ENCODE measurements around the gene DCHS2.

DCHS2 gene

GRCh38 chr4:154491341-154492271 lies at the start of gene DCHS2:
TSS of gene DCHS2 (minus strand) at chr4:154491799. CDS start at chr4:154491355, 444 bp downstream.
- peaks cover 10% of the 10 kb centered on the region for H3K4me1 ChIP-seq (ENCODE audit: insufficient read depth, low read length)
- no peaks in the 10 kb centered on the region for H3K36me3 ChIP-seq (ENCODE audit: insufficient read depth, low read length)
- no peaks in the 10 kb centered on the region for H3K9me3 ChIP-seq (ENCODE audit: low read length)
- peaks cover 0 to 5% of the 10 kb centered on the region in 2 donors for H3K27me3 ChIP-seq (ENCODE audit: control insufficient read depth in 1 of 2, insufficient read depth in 2 of 2, low read length in 2 of 2)
- H3K27ac ChIP-seq (ENCODE audit: low read depth, low read length): peak within 1 kb of the TSS; percentile 79
- H3K4me3 ChIP-seq (ENCODE audit: low read depth in 1 of 2, low read length in 2 of 2): peak within 1 kb of the TSS; percentile 65 to 77
- H3K9ac ChIP-seq (ENCODE audit: low read length): peak within 1 kb of the TSS; percentile 51

- H3K9ac ChIP-seq (ENCODE audit: low read length): no peak overlapping the region
- no peak overlapping the region for H3K27ac ChIP-seq (ENCODE audit: low read depth, low read length)
Observed at GRCh38 chr4:154534296-154534695, 42.7 kb upstream of the DCHS2 start.

GRCh38 chr4:154529728-154530519 lies 38.3 kb upstream of the DCHS2 start:
- no peaks in the 10 kb centered on the region for H3K36me3 ChIP-seq (ENCODE audit: insufficient read depth, low read length)
- peaks cover 10% of the 10 kb centered on the region for H3K4me1 ChIP-seq (ENCODE audit: insufficient read depth, low read length)
- no peak overlapping the region for H3K27ac ChIP-seq (ENCODE audit: low read depth, low read length)
- no peak overlapping the region for H3K9ac ChIP-seq (ENCODE audit: low read length)
- H3K27me3 ChIP-seq (ENCODE audit: control insufficient read depth in 1 of 2, insufficient read depth in 2 of 2, low read length in 2 of 2): no peaks in the 10 kb centered on the region
- H3K4me3 ChIP-seq (ENCODE audit: low read depth in 1 of 2, low read length in 2 of 2): no peak overlapping the region
- H3K9me3 ChIP-seq (ENCODE audit: low read length): no peaks in the 10 kb centered on the region

More at GRCh38 chr4:154534296-154534695, 42.7 kb upstream of the DCHS2 start:
- H3K4me1 ChIP-seq (ENCODE audit: insufficient read depth, low read length): peaks cover 9% of the 10 kb centered on the region
- H3K4me3 ChIP-seq (ENCODE audit: low read depth in 1 of 2, low read length in 2 of 2): no peak overlapping the region
- peaks cover 31% of the 10 kb centered on the region for H3K36me3 ChIP-seq (ENCODE audit: insufficient read depth, low read length)
- H3K9me3 ChIP-seq (ENCODE audit: low read length): no peaks in the 10 kb centered on the region
- no peaks in the 10 kb centered on the region for H3K27me3 ChIP-seq (ENCODE audit: control insufficient read depth in 1 of 2, insufficient read depth in 2 of 2, low read length in 2 of 2)

- Histone ChIP-seq H3K9ac (ENCODE audit: low read length) (no peak overlapping the region), H3K27ac (ENCODE audit: low read depth, low read length) (no peak overlapping the region), H3K36me3 (ENCODE audit: insufficient read depth, low read length) (no peaks in the 10 kb centered on the region), H3K9me3 (ENCODE audit: low read length) (no peaks in the 10 kb centered on the region), H3K4me3 (ENCODE audit: low read depth in 1 of 2, low read length in 2 of 2) (no peak overlapping the region), H3K4me1 (ENCODE audit: insufficient read depth, low read length) (peaks cover 10% of the 10 kb centered on the region), H3K27me3 (ENCODE audit: control insufficient read depth in 1 of 2, insufficient read depth in 2 of 2, low read length in 2 of 2) (no peaks in the 10 kb centered on the region)
Observed at GRCh38 chr4:154528869-154529268, 37.3 kb upstream of the DCHS2 start.

GRCh38 chr4:154527308-154527707 lies 35.7 kb upstream of the DCHS2 start:
- H3K27me3 ChIP-seq (ENCODE audit: control insufficient read depth in 1 of 2, insufficient read depth in 2 of 2, low read length in 2 of 2): no peaks in the 10 kb centered on the region
- H3K4me3 ChIP-seq (ENCODE audit: low read depth in 1 of 2, low read length in 2 of 2): no peak overlapping the region
- no peak overlapping the region for H3K27ac ChIP-seq (ENCODE audit: low read depth, low read length)
- no peaks in the 10 kb centered on the region for H3K36me3 ChIP-seq (ENCODE audit: insufficient read depth, low read length)
- H3K9me3 ChIP-seq (ENCODE audit: low read length): no peaks in the 10 kb centered on the region
- H3K9ac ChIP-seq (ENCODE audit: low read length): no peak overlapping the region
- peaks cover 10% of the 10 kb centered on the region for H3K4me1 ChIP-seq (ENCODE audit: insufficient read depth, low read length)

GRCh38 chr4:154526151-154526550 lies 34.6 kb upstream of the DCHS2 start:
- Histone ChIP-seq H3K4me1 (ENCODE audit: insufficient read depth, low read length) (peaks cover 10% of the 10 kb centered on the region), H3K9ac (ENCODE audit: low read length) (no peak overlapping the region), H3K4me3 (ENCODE audit: low read depth in 1 of 2, low read length in 2 of 2) (no peak overlapping the region), H3K27me3 (ENCODE audit: control insufficient read depth in 1 of 2, insufficient read depth in 2 of 2, low read length in 2 of 2) (no peaks in the 10 kb centered on the region), H3K27ac (ENCODE audit: low read depth, low read length) (no peak overlapping the region), H3K9me3 (ENCODE audit: low read length) (no peaks in the 10 kb centered on the region), H3K36me3 (ENCODE audit: insufficient read depth, low read length) (no peaks in the 10 kb centered on the region)

- Histone ChIP-seq H3K27me3 (ENCODE audit: control insufficient read depth in 1 of 2, insufficient read depth in 2 of 2, low read length in 2 of 2) (no peaks in the 10 kb centered on the region), H3K9ac (ENCODE audit: low read length) (no peak overlapping the region), H3K9me3 (ENCODE audit: low read length) (no peaks in the 10 kb centered on the region), H3K4me3 (ENCODE audit: low read depth in 1 of 2, low read length in 2 of 2) (no peak overlapping the region), H3K27ac (ENCODE audit: low read depth, low read length) (no peak overlapping the region), H3K4me1 (ENCODE audit: insufficient read depth, low read length) (no peaks in the 10 kb centered on the region), H3K36me3 (ENCODE audit: insufficient read depth, low read length) (no peaks in the 10 kb centered on the region)
Observed at GRCh38 chr4:154521607-154522006, 30.0 kb upstream of the DCHS2 start.

- Histone ChIP-seq H3K9ac (ENCODE audit: low read length) (no peak overlapping the region), H3K4me3 (ENCODE audit: low read depth in 1 of 2, low read length in 2 of 2) (no peak overlapping the region), H3K4me1 (ENCODE audit: insufficient read depth, low read length) (no peaks in the 10 kb centered on the region), H3K27me3 (ENCODE audit: control insufficient read depth in 1 of 2, insufficient read depth in 2 of 2, low read length in 2 of 2) (no peaks in the 10 kb centered on the region), H3K36me3 (ENCODE audit: insufficient read depth, low read length) (no peaks in the 10 kb centered on the region), H3K27ac (ENCODE audit: low read depth, low read length) (no peak overlapping the region), H3K9me3 (ENCODE audit: low read length) (no peaks in the 10 kb centered on the region)
Observed at GRCh38 chr4:154519214-154519613, 27.6 kb upstream of the DCHS2 start.

GRCh38 chr4:154517591-154517990 lies 26.0 kb upstream of the DCHS2 start:
- Histone ChIP-seq H3K4me1 (ENCODE audit: insufficient read depth, low read length) (no peaks in the 10 kb centered on the region), H3K9me3 (ENCODE audit: low read length) (no peaks in the 10 kb centered on the region), H3K27ac (ENCODE audit: low read depth, low read length) (no peak overlapping the region), H3K36me3 (ENCODE audit: insufficient read depth, low read length) (no peaks in the 10 kb centered on the region), H3K9ac (ENCODE audit: low read length) (no peak overlapping the region), H3K4me3 (ENCODE audit: low read depth in 1 of 2, low read length in 2 of 2) (no peak overlapping the region), H3K27me3 (ENCODE audit: control insufficient read depth in 1 of 2, insufficient read depth in 2 of 2, low read length in 2 of 2) (no peaks in the 10 kb centered on the region)

- Histone ChIP-seq H3K36me3 (ENCODE audit: insufficient read depth, low read length) (no peaks in the 10 kb centered on the region), H3K4me1 (ENCODE audit: insufficient read depth, low read length) (no peaks in the 10 kb centered on the region), H3K4me3 (ENCODE audit: low read depth in 1 of 2, low read length in 2 of 2) (no peak overlapping the region), H3K9ac (ENCODE audit: low read length) (no peak overlapping the region), H3K27ac (ENCODE audit: low read depth, low read length) (no peak overlapping the region), H3K27me3 (ENCODE audit: control insufficient read depth in 1 of 2, insufficient read depth in 2 of 2, low read length in 2 of 2) (no peaks in the 10 kb centered on the region), H3K9me3 (ENCODE audit: low read length) (no peaks in the 10 kb centered on the region)
Observed at GRCh38 chr4:154516318-154517029, 24.9 kb upstream of the DCHS2 start.

GRCh38 chr4:154511981-154512380 lies 20.4 kb upstream of the DCHS2 start:
- Histone ChIP-seq H3K4me1 (ENCODE audit: insufficient read depth, low read length) (no peaks in the 10 kb centered on the region), H3K27ac (ENCODE audit: low read depth, low read length) (no peak overlapping the region), H3K27me3 (ENCODE audit: control insufficient read depth in 1 of 2, insufficient read depth in 2 of 2, low read length in 2 of 2) (no peaks in the 10 kb centered on the region), H3K36me3 (ENCODE audit: insufficient read depth, low read length) (no peaks in the 10 kb centered on the region), H3K4me3 (ENCODE audit: low read depth in 1 of 2, low read length in 2 of 2) (no peak overlapping the region), H3K9me3 (ENCODE audit: low read length) (no peaks in the 10 kb centered on the region), H3K9ac (ENCODE audit: low read length) (no peak overlapping the region)
